ENCODE data around the gene B3GNT9. TPM values are rescaled to one million over a fixed set of nuclear protein-coding genes. Genes with fewer than 3 reads are reported as not detected.
A peak's percentile ranks its signal among the peaks of the same experiment; 100 is the strongest.

Gene B3GNT9
- total RNA-seq, 4 donors from 2014 or later: 1.5 to 69.1 (median 5.5) TPM

GRCh38 chr16:67198238-67198734 is 47.5 kb upstream of the B3GNT9 start:
- Histone ChIP-seq H3K27me3 (no peaks in the 10 kb centered on the region), H3K4me3 (no peak overlapping the region), H3K36me3 (peaks cover 0 to 50% (median 11%) of the 10 kb centered on the region in 4 donors), H3K9me3 (no peaks in the 10 kb centered on the region), H3K27ac (peak overlapping the region; percentile 86 to 93 (median 88)), H3K4me1 (peaks cover 4 to 28% (median 25%) of the 10 kb centered on the region in 4 donors)
- intact Hi-C loops (cut with DNase I; ENCODE audit: low total_unique reads): no loop called here
- peak; percentile 78 for DNase-seq
- in situ Hi-C loops (cut with MboI; ENCODE audit: low pct_ligation_motif_present in 1 of 4, low pct_unique_long_range_greater_than_20kb in 1 of 4, low sequenced_read_pairs in 3 of 4): no loop called here
- 42% methylated on average over 12 of the region's 12 CpGs; no CpG with 5 or more reads in 1 of the 2 donors for WGBS, 2 donors (ENCODE audit: low coverage in 1 of 2)
- TF ChIP-seq CTCF (IDR thresholded peaks at IDR 0.05) (peak; percentile 56 to 97 (median 80)), POLR2AphosphoS5 (IDR thresholded peaks at IDR 0.05) (peak in 2 of 3 donors; percentile 8 to 13), EP300 (IDR thresholded peaks at IDR 0.05; ENCODE audit: low read depth) (no peak)

GRCh38 chr16:67197704-67198103 is 46.9 kb upstream of the B3GNT9 start:
- Histone ChIP-seq H3K27ac (peak overlapping the region in 3 of 4 donors; percentile 88 to 93 (median 89)), H3K4me1 (peaks cover 9 to 34% (median 31%) of the 10 kb centered on the region in 4 donors), H3K4me3 (no peak overlapping the region), H3K9me3 (no peaks in the 10 kb centered on the region), H3K27me3 (no peaks in the 10 kb centered on the region), H3K36me3 (peaks cover 0 to 47% (median 11%) of the 10 kb centered on the region in 4 donors)
- WGBS, 2 donors (ENCODE audit: low coverage in 1 of 2): 71% methylated on average over 6 of the region's 6 CpGs; no CpG with 5 or more reads in 1 of the 2 donors
- in situ Hi-C loops (cut with MboI; ENCODE audit: low pct_ligation_motif_present in 1 of 4, low pct_unique_long_range_greater_than_20kb in 1 of 4, low sequenced_read_pairs in 3 of 4): no loop called here
- no peak for TF ChIP-seq POLR2AphosphoS5 (IDR thresholded peaks at IDR 0.05)
- TF ChIP-seq CTCF (IDR thresholded peaks at IDR 0.05): no peak
- no peak for TF ChIP-seq EP300 (IDR thresholded peaks at IDR 0.05; ENCODE audit: low read depth)
- TF ChIP-seq POLR2A (IDR thresholded peaks at IDR 0.05): no peak
- DNase-seq: no peak
- intact Hi-C loops (cut with DNase I; ENCODE audit: low total_unique reads): no loop called here

- DNase-seq: no peak
- WGBS, 2 donors (ENCODE audit: low coverage in 1 of 2): 100% methylated on average over 1 of the region's 1 CpG; no CpG with 5 or more reads in 1 of the 2 donors
- Histone ChIP-seq H3K36me3 (peaks cover 0 to 38% (median 11%) of the 10 kb centered on the region in 4 donors), H3K27ac (no peak overlapping the region), H3K27me3 (no peaks in the 10 kb centered on the region), H3K4me3 (no peak overlapping the region), H3K4me1 (peaks cover 11 to 37% (median 34%) of the 10 kb centered on the region in 4 donors), H3K9me3 (no peaks in the 10 kb centered on the region)
- in situ Hi-C loops (cut with MboI; ENCODE audit: low pct_ligation_motif_present in 1 of 4, low pct_unique_long_range_greater_than_20kb in 1 of 4, low sequenced_read_pairs in 3 of 4) (no loop called here), intact Hi-C loops (cut with DNase I; ENCODE audit: low total_unique reads) (no loop called here)
- TF ChIP-seq CTCF (IDR thresholded peaks at IDR 0.05) (no peak), POLR2A (IDR thresholded peaks at IDR 0.05) (no peak), EP300 (IDR thresholded peaks at IDR 0.05; ENCODE audit: low read depth) (no peak)
Observed at GRCh38 chr16:67196881-67197280, 46.1 kb upstream of the B3GNT9 start.

GRCh38 chr16:67195676-67196075 is 44.9 kb upstream of the B3GNT9 start:
- in situ Hi-C loops (cut with MboI; ENCODE audit: low pct_ligation_motif_present in 1 of 4, low pct_unique_long_range_greater_than_20kb in 1 of 4, low sequenced_read_pairs in 3 of 4): no loop called here
- no peaks in the 10 kb centered on the region for H3K27me3 ChIP-seq
- no peak for DNase-seq
- TF ChIP-seq POLR2A (IDR thresholded peaks at IDR 0.05) (no peak), CTCF (IDR thresholded peaks at IDR 0.05) (no peak), EP300 (IDR thresholded peaks at IDR 0.05; ENCODE audit: low read depth) (no peak), POLR2AphosphoS5 (IDR thresholded peaks at IDR 0.05) (no peak)
- H3K27ac ChIP-seq: no peak overlapping the region
- H3K36me3 ChIP-seq: peaks cover 0 to 31% (median 11%) of the 10 kb centered on the region in 4 donors
- WGBS, 2 donors (ENCODE audit: low coverage in 1 of 2): 86% methylated on average over 5 of the region's 5 CpGs; no CpG with 5 or more reads in 1 of the 2 donors
- intact Hi-C loops (cut with DNase I; ENCODE audit: low total_unique reads): no loop called here
- no peak overlapping the region for H3K4me3 ChIP-seq
- H3K9me3 ChIP-seq: no peaks in the 10 kb centered on the region
- H3K4me1 ChIP-seq: peaks cover 11 to 43% (median 37%) of the 10 kb centered on the region in 4 donors

Measured in transverse colon (tissue), 4 donors.